ENCODE measurements around the gene CNTN2.

Gene CNTN2

DNA sequence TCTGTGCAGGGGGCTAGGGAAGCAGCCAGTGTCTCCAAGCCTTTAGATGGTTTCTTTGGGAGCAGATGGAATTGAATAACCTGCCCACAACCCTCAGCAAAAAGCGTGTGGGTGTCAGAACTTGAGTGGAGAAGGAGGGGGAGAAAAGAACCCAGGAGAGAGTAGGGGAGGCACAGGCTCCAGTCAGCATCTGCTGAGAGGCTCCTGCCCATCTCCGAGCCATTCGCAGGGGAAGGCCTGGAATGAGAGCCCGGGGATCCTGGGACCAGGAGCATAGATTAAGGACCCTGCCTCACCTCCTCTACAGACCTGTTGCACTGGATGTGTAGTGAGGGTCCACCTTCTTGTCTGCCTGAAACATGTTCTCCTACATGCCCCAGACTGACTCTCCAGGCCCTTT, 25.0 kb downstream of the CNTN2 start:
- Mint-ChIP-seq H3K4me1 (ENCODE audit: low read depth) (peaks cover 4% of the 10 kb centered on the region), H3K9me3 (no peaks in the 10 kb centered on the region), H3K4me3 (no peak overlapping the region), H3K27me3 (ENCODE audit: low read depth) (no peaks in the 10 kb centered on the region), H3K36me3 (ENCODE audit: low read depth) (no peaks in the 10 kb centered on the region), H3K27ac (no peak overlapping the region)

DNA sequence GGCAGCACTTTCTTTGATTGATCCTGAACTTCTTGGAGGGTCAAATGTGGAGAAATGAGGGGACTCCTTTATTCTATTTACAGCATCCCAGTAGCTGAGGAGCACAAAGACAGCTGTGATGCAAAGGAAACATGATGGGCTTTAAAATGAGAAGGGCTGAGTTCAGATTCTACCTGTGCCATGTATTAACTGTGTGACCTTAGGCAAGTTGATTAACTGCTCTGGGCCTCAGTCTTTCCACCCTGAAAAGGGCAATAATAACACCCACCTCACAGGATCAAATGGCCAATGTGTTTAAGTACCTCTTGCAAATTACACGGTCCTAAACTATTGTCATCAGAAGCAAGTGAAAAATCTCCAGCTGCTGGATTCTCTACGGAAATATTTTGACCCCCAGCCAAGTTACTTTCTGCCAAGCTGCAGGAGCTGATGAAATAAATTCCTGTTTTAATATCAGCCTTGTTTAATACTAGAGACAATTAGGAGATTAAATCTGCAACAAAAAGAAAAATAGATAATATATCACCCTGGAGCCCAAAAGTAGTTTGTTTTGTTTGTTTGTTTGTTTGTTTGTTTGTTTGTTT, 25.5 kb downstream of the CNTN2 start:
- H3K36me3 Mint-ChIP-seq (ENCODE audit: low read depth), result no peaks in the 10 kb centered on the region
- no peaks in the 10 kb centered on the region for H3K27me3 Mint-ChIP-seq (ENCODE audit: low read depth)
- H3K4me1 Mint-ChIP-seq (ENCODE audit: low read depth), result peaks cover 3% of the 10 kb centered on the region
- no peak overlapping the region for H3K4me3 Mint-ChIP-seq
- H3K9me3 Mint-ChIP-seq, result no peaks in the 10 kb centered on the region
- no peak overlapping the region for H3K27ac Mint-ChIP-seq

DNA sequence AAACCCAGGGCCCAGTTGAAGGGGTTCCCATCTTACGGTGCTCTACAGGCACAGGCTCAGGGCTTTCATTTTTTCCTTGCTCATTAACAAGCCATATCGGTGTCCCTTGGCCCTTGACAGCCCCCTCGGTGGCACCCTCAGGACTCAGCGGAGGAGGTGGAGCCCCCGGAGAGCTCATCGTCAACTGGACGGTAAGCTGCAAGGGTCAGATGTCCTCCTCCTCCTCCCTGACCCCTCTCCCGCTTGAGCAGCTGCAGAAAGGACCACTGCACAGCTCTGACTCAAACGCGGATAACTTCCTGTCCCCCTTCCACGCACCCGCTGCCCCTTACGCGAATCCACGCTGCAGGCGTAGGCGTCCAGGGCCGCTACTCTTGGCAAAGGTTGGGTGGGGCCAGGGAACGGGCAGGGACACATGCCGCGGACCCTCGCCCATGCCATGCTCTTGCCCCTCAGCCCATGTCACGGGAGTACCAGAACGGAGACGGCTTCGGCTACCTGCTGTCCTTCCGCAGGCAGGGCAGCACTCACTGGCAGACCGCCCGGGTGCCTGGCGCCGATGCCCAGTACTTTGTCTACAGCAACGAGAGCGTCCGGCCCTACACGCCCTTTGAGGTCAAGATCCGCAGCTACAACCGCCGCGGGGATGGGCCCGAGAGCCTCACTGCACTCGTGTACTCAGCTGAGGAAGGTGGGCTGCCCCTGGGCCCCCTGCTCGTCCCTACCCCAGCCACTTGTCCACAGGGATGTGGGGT, 26.5 kb downstream of the CNTN2 start:
- no peak overlapping the region for H3K27ac Mint-ChIP-seq
- no peaks in the 10 kb centered on the region for H3K4me1 Mint-ChIP-seq (ENCODE audit: low read depth)
- H3K27me3 Mint-ChIP-seq (ENCODE audit: low read depth), result no peaks in the 10 kb centered on the region
- H3K36me3 Mint-ChIP-seq (ENCODE audit: low read depth), result no peaks in the 10 kb centered on the region
- H3K4me3 Mint-ChIP-seq, result no peak overlapping the region
- no peaks in the 10 kb centered on the region for H3K9me3 Mint-ChIP-seq

DNA sequence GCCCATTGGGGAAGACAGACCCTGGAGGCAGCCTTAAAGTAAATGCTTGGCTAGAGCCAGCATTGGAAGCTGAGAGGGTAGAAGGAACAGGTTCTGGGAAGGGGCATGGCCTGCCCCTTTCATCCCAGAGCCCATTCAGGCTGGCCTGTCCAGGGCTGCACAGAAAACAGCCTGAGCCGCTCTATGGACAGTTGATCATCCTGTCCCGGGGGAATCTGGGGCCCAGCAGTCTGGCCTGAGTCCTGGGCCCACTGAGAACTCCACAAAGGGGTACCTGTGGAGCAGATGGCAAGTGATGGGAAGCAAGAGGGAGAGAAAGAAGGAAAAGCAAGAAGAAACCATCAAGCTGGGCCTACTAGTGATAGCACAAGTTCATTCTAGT, 28.0 kb downstream of the CNTN2 start:
- no peaks in the 10 kb centered on the region for H3K27me3 Mint-ChIP-seq (ENCODE audit: low read depth)
- no peak overlapping the region for H3K4me3 Mint-ChIP-seq
- H3K9me3 Mint-ChIP-seq, result no peaks in the 10 kb centered on the region
- no peaks in the 10 kb centered on the region for H3K36me3 Mint-ChIP-seq (ENCODE audit: low read depth)
- no peak overlapping the region for H3K27ac Mint-ChIP-seq
- no peaks in the 10 kb centered on the region for H3K4me1 Mint-ChIP-seq (ENCODE audit: low read depth)

DNA sequence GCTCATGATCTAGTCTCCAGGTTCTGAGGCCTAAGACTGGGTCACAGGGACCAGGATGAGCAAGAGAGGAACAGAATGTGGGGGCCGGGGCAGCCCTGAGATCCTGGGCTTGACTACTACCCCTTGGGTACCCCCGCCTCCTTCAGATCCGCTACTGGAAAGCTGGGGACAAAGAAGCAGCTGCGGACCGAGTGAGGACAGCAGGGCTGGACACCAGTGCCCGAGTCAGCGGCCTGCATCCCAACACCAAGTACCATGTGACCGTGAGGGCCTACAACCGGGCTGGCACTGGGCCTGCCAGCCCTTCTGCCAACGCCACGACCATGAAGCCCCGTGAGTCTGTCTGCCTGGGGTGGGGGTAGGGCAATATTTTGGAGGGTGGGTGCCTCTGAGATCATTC, 28.8 kb downstream of the CNTN2 start:
- no peaks in the 10 kb centered on the region for H3K4me1 Mint-ChIP-seq (ENCODE audit: low read depth)
- no peaks in the 10 kb centered on the region for H3K9me3 Mint-ChIP-seq
- H3K4me3 Mint-ChIP-seq, result no peak overlapping the region
- H3K36me3 Mint-ChIP-seq (ENCODE audit: low read depth), result no peaks in the 10 kb centered on the region
- H3K27ac Mint-ChIP-seq, result no peak overlapping the region
- H3K27me3 Mint-ChIP-seq (ENCODE audit: low read depth), result no peaks in the 10 kb centered on the region

DNA sequence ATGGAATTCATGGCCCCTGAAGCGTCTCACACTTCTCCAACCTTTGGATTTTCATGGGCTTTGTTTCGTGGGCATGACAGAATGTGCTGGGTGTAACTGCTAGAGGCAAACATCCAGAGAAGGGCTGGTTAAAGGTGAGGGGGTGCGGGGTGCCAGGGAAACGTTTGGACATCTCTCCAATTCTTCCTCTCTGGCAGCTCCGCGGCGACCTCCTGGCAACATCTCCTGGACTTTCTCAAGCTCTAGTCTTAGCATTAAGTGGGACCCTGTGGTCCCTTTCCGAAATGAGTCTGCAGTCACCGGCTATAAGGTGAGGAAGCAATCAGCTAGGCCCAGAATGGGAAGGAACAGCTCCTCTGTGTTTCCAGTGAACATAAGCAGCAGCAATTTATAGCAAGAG, 29.3 kb downstream of the CNTN2 start:
- Mint-ChIP-seq H3K27ac (no peak overlapping the region), H3K9me3 (no peaks in the 10 kb centered on the region), H3K36me3 (ENCODE audit: low read depth) (no peaks in the 10 kb centered on the region), H3K4me3 (no peak overlapping the region), H3K27me3 (ENCODE audit: low read depth) (no peaks in the 10 kb centered on the region), H3K4me1 (ENCODE audit: low read depth) (no peaks in the 10 kb centered on the region)

DNA sequence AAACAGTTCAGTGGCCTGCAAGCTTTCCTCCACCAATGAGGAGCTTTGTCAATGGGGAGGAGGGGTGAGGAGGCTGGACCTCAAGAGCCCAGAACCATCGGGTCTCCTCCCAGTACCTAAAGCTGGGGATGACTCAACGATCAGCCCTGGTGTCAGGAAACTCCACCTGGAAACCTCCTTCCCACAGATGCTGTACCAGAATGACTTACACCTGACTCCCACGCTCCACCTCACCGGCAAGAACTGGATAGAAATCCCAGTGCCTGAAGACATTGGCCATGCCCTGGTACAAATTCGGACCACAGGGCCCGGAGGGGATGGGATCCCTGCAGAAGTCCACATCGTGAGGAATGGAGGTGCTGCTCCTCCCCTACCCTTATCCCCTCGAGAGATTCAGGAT, 29.9 kb downstream of the CNTN2 start:
- H3K27ac Mint-ChIP-seq, result no peak overlapping the region

DNA sequence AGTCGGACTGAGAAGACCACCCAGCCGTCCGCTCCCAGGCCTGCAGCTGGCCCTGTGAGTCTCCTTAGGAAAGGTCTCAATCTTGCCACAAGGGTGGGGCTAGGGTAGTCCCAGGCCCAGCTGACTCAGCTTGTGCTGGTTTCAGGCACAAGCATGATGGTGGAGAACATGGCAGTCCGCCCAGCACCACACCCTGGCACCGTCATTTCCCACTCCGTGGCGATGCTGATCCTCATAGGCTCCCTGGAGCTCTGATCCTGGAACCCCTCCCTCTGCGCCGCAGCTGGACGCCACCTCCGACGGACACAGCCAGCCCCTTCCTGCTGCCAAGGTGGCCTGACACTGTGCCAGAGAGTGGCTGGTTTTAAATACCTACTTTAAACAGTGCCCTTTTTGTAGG, 30.5 kb downstream of the CNTN2 start:
- Mint-ChIP-seq H3K9me3 (no peaks in the 10 kb centered on the region), H3K4me3 (no peak overlapping the region), H3K27ac (no peak overlapping the region), H3K36me3 (ENCODE audit: low read depth) (no peaks in the 10 kb centered on the region), H3K27me3 (ENCODE audit: low read depth) (no peaks in the 10 kb centered on the region), H3K4me1 (ENCODE audit: low read depth) (no peaks in the 10 kb centered on the region)

More for the DNA sequence above, 29.9 kb downstream of the CNTN2 start:
- H3K4me3 Mint-ChIP-seq, result no peak overlapping the region
- no peaks in the 10 kb centered on the region for H3K36me3 Mint-ChIP-seq (ENCODE audit: low read depth)
- H3K4me1 Mint-ChIP-seq (ENCODE audit: low read depth), result no peaks in the 10 kb centered on the region
- no peaks in the 10 kb centered on the region for H3K27me3 Mint-ChIP-seq (ENCODE audit: low read depth)
- H3K9me3 Mint-ChIP-seq, result no peaks in the 10 kb centered on the region

DNA sequence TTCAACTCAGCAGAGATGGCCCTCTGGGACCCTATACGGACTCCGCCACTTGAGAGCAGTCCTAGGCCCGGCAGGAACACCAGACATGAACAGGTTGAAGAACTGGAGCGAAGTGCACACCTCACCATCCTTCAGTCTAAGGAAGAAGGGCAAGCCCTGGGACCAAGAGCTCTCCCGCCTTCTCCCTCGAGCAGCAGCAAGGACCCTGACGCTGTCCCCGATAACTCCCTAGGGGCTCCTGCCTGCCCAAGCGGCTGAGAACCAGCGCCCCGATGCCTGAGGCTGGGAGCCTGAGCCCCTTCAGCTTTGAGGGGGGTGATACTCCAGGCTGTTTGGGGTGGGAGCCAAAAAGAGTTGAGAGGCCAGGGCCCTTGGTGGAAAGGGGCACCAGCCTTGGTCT, 31.1 kb downstream of the CNTN2 start:
- no peaks in the 10 kb centered on the region for H3K36me3 Mint-ChIP-seq (ENCODE audit: low read depth)
- H3K27ac Mint-ChIP-seq, result no peak overlapping the region
- no peak overlapping the region for H3K4me3 Mint-ChIP-seq
- H3K9me3 Mint-ChIP-seq, result no peaks in the 10 kb centered on the region
- H3K4me1 Mint-ChIP-seq (ENCODE audit: low read depth), result no peaks in the 10 kb centered on the region
- no peaks in the 10 kb centered on the region for H3K27me3 Mint-ChIP-seq (ENCODE audit: low read depth)

DNA sequence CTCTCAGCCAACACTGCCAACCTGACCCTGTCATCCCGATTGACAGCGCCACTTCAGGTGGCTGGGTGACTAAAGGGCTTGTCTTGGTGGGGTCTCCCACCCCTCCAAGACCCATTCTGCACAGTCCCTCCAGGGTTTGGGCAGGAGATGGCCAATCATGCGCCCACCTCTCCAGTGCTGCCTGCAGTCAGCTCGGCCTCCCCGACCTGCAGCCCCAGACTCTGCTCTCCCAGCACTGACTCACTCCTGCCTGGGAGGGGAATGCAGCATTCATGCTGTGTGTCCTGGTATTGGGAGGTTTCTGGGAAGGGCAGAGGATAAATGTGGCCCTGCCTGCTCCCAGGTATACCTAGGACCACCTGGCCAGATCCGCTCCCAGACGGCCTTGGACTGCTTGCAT, 31.5 kb downstream of the CNTN2 start:
- Mint-ChIP-seq H3K4me3 (no peak overlapping the region), H3K36me3 (ENCODE audit: low read depth) (no peaks in the 10 kb centered on the region), H3K9me3 (no peaks in the 10 kb centered on the region), H3K27me3 (ENCODE audit: low read depth) (no peaks in the 10 kb centered on the region), H3K4me1 (ENCODE audit: low read depth) (no peaks in the 10 kb centered on the region), H3K27ac (no peak overlapping the region)

DNA sequence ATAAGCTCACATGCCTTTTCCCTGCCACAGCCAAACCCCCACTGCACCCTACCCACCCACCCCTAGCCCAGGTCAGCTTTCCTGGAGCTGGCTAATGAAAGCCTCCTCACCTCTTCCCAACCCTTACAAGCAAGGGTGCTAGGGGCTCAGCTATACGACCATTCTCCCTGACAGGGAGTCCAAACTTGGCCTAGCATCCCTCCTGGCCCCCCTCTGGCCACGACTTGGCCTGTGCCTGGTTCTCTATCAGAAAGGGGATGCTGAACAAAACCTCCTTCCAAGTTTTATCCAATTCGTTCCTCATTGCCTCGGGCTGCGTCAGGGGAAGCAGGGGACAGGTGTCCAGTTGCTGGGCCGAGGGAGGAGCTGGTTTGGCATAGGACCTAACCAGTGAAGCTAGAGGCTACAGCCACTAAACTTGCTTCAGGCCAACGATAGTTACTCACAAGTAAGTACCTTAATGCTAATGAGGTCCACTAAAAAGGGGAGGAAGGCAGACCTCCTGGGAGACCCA, 32.7 kb downstream of the CNTN2 start:
- Mint-ChIP-seq H3K27me3 (ENCODE audit: low read depth) (no peaks in the 10 kb centered on the region), H3K4me3 (no peak overlapping the region), H3K27ac (no peak overlapping the region), H3K4me1 (ENCODE audit: low read depth) (no peaks in the 10 kb centered on the region), H3K9me3 (no peaks in the 10 kb centered on the region), H3K36me3 (ENCODE audit: low read depth) (no peaks in the 10 kb centered on the region)

DNA sequence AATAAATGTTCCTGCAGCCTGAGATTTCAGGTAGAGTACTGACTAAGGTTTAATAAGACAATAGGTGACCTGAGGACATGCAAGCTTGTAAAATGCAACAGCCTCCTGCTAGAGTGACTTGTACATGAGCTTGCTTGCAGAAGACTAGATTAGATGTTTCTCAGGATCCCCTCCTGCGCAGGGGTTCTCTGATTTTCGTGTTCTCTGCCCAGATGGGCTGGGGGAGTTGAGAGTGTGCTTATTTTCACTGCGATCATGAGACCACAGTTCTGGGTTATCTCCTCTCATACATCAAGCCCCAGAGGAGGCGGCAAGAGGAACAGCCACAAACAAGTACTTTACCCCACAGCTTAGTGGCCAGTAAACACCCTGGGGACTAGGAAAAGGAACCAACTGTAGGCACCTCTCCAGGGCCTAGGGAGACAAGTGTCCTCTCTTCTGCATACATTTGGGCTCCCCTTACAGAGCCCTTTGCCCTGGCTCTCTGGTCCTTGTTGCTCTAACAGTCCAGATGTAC, 33.3 kb downstream of the CNTN2 start:
- Mint-ChIP-seq H3K4me1 (ENCODE audit: low read depth) (no peaks in the 10 kb centered on the region), H3K36me3 (ENCODE audit: low read depth) (no peaks in the 10 kb centered on the region), H3K9me3 (no peaks in the 10 kb centered on the region), H3K27ac (no peak overlapping the region), H3K27me3 (ENCODE audit: low read depth) (no peaks in the 10 kb centered on the region), H3K4me3 (no peak overlapping the region)

DNA sequence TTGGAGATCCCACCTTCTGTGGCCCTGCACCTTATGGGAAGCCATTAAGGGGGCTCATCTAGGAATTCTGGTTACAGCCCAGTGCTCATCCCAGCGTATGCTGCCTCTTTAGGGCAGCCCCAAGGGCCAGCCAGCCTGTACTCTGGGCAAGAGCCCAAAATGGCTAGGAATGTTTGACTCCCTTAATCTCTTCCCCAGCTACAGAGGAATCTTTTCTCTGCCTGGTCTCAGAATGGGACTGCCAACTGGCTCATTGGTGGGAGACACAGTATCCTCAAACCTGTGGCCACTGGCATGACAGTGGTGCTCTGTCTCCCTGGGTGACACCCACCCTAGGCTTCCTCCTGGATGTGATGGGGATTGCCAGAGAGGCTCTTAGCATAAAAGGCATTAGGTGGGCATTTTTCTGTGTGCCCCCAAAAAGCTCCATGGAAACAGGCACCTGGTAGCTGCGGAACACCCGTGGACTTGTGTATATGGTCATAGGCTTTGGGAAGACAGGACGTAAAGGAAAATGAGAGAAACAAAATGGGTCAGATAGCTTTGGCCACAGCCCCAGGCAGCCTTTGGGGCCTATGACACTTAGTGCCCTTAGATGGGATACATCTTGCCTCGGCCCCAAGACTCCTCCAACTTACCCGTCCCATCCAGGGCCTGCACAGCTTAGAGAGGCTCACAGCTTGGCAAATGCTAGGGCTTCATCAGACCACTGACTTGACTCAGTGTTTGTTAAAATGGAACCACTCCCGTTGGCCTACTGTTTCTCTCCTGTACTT, 34.3 kb downstream of the CNTN2 start:
- no peaks in the 10 kb centered on the region for H3K27me3 Mint-ChIP-seq (ENCODE audit: low read depth)
- H3K4me1 Mint-ChIP-seq (ENCODE audit: low read depth), result no peaks in the 10 kb centered on the region
- H3K4me3 Mint-ChIP-seq, result no peak overlapping the region
- H3K9me3 Mint-ChIP-seq, result no peaks in the 10 kb centered on the region
- no peaks in the 10 kb centered on the region for H3K36me3 Mint-ChIP-seq (ENCODE audit: low read depth)
- H3K27ac Mint-ChIP-seq, result no peak overlapping the region

DNA sequence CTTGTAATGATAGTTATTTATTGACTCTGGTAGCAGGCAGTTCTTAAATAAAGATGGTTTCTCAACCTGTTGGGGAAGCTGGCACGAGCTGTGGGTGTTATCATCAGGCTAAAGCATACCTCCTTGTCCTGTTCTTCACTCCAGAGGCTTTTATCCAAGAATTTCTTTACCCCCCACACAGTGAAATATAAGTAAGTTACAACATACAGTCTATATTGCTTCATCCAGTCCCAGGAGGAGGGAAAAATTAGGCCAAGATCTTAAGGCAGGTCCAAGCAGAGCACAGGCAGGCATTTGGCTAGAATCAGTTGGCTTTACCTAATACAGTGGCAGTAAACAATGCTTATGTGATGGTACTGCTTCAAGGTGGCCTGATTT, 34.9 kb downstream of the CNTN2 start:
- Mint-ChIP-seq H3K36me3 (ENCODE audit: low read depth) (peaks cover 1% of the 10 kb centered on the region), H3K27me3 (ENCODE audit: low read depth) (no peaks in the 10 kb centered on the region), H3K4me1 (ENCODE audit: low read depth) (no peaks in the 10 kb centered on the region), H3K4me3 (no peak overlapping the region), H3K27ac (no peak overlapping the region), H3K9me3 (no peaks in the 10 kb centered on the region)

DNA sequence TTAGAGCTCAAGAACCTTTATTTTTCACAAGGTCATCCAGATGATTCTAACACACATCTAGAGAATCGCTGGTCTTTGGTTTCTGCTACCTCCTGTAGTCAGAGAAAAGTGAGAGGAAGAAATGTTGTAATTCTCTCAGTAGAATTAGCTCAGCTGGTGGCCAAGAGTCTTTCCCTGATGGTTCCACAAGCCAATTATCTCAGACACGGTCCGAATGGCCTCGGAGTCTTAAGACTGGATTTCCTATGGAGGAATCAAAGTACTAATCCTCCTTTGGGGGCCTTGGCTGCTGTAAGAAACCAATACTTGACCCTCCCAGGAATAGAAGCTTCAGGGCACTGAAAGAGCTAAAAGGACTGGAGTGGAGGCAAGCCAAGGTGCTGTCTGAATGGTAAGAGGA, 39.4 kb downstream of the CNTN2 start:
- peaks cover 18% of the 10 kb centered on the region for H3K36me3 Mint-ChIP-seq (ENCODE audit: low read depth)
- H3K9me3 Mint-ChIP-seq, result no peaks in the 10 kb centered on the region
- no peaks in the 10 kb centered on the region for H3K4me1 Mint-ChIP-seq (ENCODE audit: low read depth)
- H3K4me3 Mint-ChIP-seq, result no peak overlapping the region
- no peaks in the 10 kb centered on the region for H3K27me3 Mint-ChIP-seq (ENCODE audit: low read depth)
- no peak overlapping the region for H3K27ac Mint-ChIP-seq

Data from T-helper 1 cell treated with Interleukin-12 subunit alpha and Interleukin-12 subunit beta and Interleukin-4 antibody, amounts not matched to agents 30 μg/mL and 1 μg/mL, for 36 hours (primary cell).